ENCODE results near the gene LYVE1.

The LYVE1 gene

DNA sequence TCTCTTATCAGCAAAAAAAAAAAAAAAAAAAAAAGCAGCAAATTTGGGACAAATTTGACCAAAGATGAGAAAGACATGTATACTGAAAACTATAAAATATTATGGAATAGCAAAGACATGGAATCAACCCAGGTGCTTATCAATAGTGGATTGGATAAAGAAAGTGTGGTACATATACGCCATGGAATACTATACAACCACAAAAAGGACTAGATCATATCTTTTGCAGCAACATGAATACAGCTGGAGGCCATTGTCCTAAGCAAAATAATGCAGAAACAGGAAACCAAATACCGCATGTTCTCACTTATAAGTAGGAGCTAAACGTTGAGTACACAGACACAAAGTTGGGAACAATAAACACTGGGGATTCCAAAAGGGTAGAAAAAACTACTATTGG is 25.7 kb downstream of the LYVE1 start:
- no peak for TF ChIP-seq CTCF (IDR thresholded peaks at IDR 0.05; ENCODE audit: borderline replicate concordance, control extremely low read depth, extremely low read depth, insufficient read depth, missing control alignments)
- no peak for DNase-seq (ENCODE audit: low spot score)
- in situ Hi-C loops (cut with MboI; ENCODE audit: low sequenced_read_pairs, unreplicated experiment): no loop called here

GRCh38 chr11:10541561-10541930 is 26.9 kb downstream of the LYVE1 start:
- DNase-seq (ENCODE audit: low spot score): no peak
- no peak for TF ChIP-seq CTCF (IDR thresholded peaks at IDR 0.05; ENCODE audit: borderline replicate concordance, control extremely low read depth, extremely low read depth, insufficient read depth, missing control alignments)
- in situ Hi-C loops (cut with MboI; ENCODE audit: low sequenced_read_pairs, unreplicated experiment): no loop called here

DNA sequence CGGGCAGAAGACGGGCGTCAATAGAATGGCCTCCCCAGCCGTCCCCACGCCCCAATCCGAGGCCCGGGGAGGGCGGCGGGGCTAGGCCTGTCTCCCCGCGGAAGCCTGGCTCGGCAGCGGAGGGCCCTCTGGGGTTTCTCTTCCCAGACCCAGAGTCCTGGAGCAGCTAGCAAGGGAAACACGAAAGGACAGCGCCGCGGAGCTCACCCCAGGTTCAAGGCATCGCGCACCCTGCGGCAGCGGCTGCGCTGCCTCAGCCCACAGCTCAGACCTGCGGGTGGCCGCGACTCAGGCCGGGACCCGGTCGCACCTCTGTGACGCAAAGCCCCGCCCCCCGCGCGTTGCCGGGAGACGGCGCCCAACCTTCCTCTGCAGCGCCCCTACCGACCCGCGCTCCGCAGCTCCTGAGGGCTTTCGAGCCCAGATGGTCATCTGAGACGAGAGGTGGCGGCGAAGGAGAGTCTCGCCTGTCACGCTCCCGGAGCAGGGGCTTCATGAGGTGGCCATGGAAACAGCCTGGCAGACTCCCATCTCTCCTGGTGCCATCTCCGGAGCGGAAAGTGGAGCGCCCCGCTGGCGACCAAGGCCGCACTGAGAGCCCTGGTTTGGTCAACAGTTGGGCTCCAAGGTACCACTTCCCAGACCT is 27.4 kb downstream of the LYVE1 start, which contains the start of gene RNF141:
TSS of gene RNF141 (minus strand) at position 273 of the 646 bp plus-strand sequence. CDS start 7,029 bp downstream, outside the sequence.
- peak; percentile 92 for TF ChIP-seq CTCF (IDR thresholded peaks at IDR 0.05; ENCODE audit: borderline replicate concordance, control extremely low read depth, extremely low read depth, insufficient read depth, missing control alignments)
- DNase-seq (ENCODE audit: low spot score): peak; percentile 98
- in situ Hi-C loops (cut with MboI; ENCODE audit: low sequenced_read_pairs, unreplicated experiment): no loop called here

DNA sequence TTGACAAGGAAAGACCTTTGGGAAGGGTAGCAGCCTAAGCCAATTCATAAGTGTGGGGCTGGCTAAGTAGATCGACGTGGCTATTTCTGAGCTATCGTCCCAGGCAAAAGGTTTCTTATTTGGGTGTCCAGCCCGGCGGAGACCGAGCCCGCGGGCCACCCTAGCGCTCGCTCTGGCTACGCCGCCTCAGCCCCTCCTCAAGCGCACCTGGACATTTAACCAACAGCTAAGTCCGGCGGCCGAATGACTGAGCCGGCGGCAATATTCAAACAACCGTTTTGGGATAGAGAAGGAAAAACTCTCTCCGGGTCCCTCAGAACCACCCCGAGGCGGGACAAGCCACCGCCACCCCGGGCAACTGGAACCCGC is 27.9 kb downstream of the LYVE1 start:
- no peak for TF ChIP-seq CTCF (IDR thresholded peaks at IDR 0.05; ENCODE audit: borderline replicate concordance, control extremely low read depth, extremely low read depth, insufficient read depth, missing control alignments)
- in situ Hi-C loops (cut with MboI; ENCODE audit: low sequenced_read_pairs, unreplicated experiment): no loop called here
- DNase-seq (ENCODE audit: low spot score): no peak

GRCh38 chr11:10539339-10539738 is 29.1 kb downstream of the LYVE1 start:
- in situ Hi-C loops (cut with MboI; ENCODE audit: low sequenced_read_pairs, unreplicated experiment): no loop called here
- DNase-seq (ENCODE audit: low spot score): no peak
- no peak for TF ChIP-seq CTCF (IDR thresholded peaks at IDR 0.05; ENCODE audit: borderline replicate concordance, control extremely low read depth, extremely low read depth, insufficient read depth, missing control alignments)

GRCh38 chr11:10538924-10539323 is 29.5 kb downstream of the LYVE1 start:
- no peak for TF ChIP-seq CTCF (IDR thresholded peaks at IDR 0.05; ENCODE audit: borderline replicate concordance, control extremely low read depth, extremely low read depth, insufficient read depth, missing control alignments)
- in situ Hi-C loops (cut with MboI; ENCODE audit: low sequenced_read_pairs, unreplicated experiment): no loop called here

More at GRCh38 chr11:10538924-10539323, 29.5 kb downstream of the LYVE1 start:
- DNase-seq (ENCODE audit: low spot score): no peak

All from GM13976 (cell line).